ENCODE results near the gene RPS5.
"Not testable (repeated sequence)": the region's sequence is repeated elsewhere in the genome, so short reads cannot be mapped to it uniquely, and the experiment has no call there.

Gene RPS5

GRCh38 chr19:58386576-58387337 lies at the start of gene RPS5:
RPS5 (plus strand) TSS chr19:58387269; CDS start chr19:58388138, 869 bp downstream.
- peak; percentile 90 to 96 (median 93) for DNase-seq (ENCODE audit: low read depth in 3 of 3)

- DNase-seq (ENCODE audit: low read depth in 3 of 3): no peak
These were observed 48.7 kb upstream of the RPS5 start for GRCh38 chr19:58338336-58338735.

DNA sequence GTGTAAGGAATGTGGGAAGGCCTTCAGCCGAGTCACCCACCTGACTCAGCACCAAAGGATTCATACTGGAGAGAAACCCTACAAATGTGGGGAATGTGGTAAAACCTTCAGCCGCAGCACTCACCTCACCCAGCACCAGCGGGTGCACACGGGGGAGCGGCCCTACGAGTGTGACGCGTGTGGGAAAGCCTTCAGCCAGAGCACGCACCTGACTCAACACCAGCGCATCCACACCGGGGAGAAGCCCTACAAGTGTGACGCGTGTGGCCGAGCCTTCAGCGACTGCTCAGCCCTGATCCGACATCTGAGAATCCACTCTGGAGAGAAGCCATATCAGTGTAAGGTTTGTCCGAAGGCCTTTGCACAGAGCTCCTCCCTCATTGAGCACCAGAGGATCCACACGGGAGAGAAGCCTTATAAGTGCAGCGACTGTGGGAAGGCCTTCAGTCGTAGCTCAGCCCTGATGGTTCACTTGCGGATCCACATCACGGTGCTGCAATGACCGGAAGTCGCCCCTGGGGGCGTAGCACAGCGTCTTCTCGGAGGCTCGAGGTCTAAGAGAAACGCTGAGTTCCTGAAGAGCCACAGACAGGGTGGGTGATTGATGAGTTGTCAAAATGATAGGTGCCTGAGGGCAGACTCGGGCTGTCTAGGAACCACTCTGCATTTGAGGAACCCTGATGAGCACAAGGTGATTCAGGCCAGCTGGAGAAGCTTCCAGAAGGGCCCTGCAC lies 48.1 kb upstream of the RPS5 start:
- no peak for DNase-seq (ENCODE audit: low read depth in 3 of 3)

GRCh38 chr19:58345558-58345957 lies 41.5 kb upstream of the RPS5 start:
- no peak for DNase-seq (ENCODE audit: low read depth in 3 of 3)

DNA sequence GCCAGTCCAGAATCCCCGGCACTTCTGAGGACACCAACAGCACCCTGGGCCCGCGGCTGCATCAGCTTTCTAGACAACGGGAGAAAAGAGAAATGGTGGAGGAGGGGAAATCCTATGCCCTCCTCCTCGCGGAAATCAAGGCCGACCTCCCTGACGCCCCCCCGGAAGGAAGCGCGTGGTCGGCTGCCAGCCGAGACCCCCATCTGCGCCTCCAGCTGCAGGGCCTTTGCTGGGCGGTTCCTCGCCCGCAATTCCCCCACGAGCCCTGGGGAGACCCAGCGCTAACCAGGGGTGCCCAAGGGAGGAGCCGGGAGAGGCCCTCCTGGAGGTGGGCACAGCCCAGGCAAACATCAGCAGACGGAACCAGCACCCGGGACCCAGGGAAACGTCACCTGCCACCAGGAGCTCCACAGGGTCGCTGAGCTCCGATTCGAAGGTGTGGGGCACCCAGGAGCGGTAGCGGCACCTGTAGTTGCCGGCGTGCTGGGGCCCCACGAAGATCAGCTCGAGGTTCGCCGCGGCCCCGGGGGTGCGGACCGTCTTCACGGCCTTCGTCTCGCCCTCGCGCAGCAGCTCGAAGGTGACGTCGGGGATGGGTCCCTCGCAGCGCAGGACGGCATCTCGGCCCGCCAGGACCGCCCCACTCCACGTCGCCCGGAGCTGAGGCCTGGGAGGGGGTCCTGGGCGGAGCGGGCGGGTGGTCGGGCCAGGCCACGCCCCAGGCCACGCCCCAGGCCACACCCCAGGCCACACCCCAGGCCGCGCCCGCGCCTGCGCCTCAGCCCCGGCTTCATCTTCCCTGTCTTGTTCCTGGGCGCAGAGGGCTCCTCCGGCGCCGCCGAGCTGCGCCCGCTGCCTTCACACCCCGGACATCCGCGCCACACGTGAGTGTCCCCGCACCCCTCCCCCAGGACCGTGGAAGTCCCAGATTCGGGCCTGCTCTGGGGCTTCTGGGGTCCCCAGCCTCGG lies 39.8 kb upstream of the RPS5 start:
- peak; percentile 22 to 61 (median 43) for DNase-seq (ENCODE audit: low read depth in 3 of 3)

DNA sequence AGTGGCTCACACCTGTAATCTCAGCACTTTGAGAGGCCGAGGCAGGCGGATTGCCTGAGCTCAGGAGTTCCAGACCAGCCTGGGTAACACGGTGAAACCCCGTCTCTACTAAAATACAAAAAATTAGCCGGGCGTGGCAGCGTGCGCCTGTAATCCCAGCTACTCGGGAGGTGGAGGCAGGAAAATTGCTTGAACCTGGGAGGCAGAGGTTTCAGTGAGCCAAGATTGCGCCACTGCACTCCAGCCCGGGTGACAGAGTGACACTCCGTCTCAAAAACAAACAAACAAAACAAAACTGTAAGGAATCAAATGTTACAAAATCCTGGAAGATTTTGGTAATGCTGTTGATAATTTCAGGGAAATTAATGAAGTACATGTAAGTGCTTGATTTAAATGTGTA lies 39.0 kb upstream of the RPS5 start:
- not testable (repeated sequence) for DNase-seq (ENCODE audit: low read depth in 3 of 3)

DNA sequence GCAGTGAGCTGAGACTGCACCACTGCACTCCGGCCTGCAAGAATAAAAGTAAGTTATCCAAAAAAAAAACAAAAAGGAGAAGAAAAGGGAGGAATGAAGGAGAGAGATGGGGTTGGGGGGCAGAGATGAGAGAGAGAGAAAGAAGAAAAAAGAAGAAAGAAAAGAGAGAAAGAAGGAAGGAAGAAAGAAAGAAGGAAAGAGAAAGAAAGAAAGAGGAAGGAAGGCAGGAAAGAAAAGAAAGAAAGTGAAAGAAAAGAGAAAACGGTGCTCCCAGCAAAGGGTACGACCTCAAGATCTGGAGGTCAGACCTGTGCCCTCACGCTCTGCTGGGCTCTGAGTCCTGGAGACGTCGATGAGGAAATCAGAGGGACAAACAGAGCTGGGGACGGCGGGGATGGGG lies 37.5 kb upstream of the RPS5 start:
- DNase-seq (ENCODE audit: low read depth in 3 of 3): no peak

DNA sequence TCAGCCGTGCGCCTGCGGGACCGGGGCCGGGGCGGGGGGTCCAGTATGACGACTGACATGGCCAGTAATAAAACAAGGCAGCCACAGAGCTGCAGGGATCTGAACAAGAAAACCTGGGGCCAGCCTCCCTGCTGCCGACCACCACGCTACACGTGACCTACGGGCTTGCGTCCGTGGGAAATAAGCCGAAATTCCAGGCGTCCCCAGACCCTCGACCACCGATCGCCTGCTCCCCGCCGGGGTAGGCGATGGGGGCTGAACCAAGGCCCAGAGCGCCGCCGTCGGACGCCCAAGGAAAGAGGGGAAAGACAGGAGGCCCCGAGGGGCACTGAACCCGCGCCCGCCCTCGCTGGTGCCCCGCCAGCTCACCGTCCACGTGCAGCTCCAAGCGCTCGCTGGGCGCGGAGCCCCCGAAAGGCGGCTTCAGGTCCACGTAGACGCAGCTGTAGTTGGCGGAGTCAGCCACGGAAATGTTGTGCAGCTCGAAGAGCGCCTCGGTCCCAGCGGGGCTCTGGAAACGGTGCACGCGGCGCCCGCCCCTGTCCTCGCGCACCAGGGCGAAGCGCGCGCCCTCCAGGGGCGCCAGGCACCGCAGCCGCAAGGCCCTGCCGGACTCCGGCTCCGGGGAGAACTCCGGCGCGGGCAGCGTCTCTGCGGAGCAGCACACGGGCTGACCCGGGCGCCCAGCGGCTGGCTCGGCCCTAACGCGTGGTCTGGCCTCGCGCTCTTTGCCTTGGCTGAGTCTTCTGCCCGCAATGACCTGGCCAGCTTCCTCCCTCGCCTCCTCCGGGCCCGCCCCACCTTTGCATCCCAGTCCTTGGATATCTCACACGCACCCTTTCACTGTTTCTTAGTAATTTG lies 36.8 kb upstream of the RPS5 start:
- no peak for DNase-seq (ENCODE audit: low read depth in 3 of 3)

GRCh38 chr19:58350871-58351557 lies 36.1 kb upstream of the RPS5 start:
- DNase-seq (ENCODE audit: low read depth in 3 of 3): no peak

GRCh38 chr19:58351558-58351878 lies 35.6 kb upstream of the RPS5 start:
- DNase-seq (ENCODE audit: low read depth in 3 of 3): no peak

GRCh38 chr19:58351990-58352755 lies 34.9 kb upstream of the RPS5 start:
- DNase-seq (ENCODE audit: low read depth in 3 of 3): no peak

- no peak for DNase-seq (ENCODE audit: low read depth in 3 of 3)
These were observed 34.1 kb upstream of the RPS5 start, which contains the start of gene A1BG for GRCh38 chr19:58352760-58353671. A1BG (minus strand) TSS chr19:58353492; CDS start chr19:58353437, 55 bp downstream.

DNA sequence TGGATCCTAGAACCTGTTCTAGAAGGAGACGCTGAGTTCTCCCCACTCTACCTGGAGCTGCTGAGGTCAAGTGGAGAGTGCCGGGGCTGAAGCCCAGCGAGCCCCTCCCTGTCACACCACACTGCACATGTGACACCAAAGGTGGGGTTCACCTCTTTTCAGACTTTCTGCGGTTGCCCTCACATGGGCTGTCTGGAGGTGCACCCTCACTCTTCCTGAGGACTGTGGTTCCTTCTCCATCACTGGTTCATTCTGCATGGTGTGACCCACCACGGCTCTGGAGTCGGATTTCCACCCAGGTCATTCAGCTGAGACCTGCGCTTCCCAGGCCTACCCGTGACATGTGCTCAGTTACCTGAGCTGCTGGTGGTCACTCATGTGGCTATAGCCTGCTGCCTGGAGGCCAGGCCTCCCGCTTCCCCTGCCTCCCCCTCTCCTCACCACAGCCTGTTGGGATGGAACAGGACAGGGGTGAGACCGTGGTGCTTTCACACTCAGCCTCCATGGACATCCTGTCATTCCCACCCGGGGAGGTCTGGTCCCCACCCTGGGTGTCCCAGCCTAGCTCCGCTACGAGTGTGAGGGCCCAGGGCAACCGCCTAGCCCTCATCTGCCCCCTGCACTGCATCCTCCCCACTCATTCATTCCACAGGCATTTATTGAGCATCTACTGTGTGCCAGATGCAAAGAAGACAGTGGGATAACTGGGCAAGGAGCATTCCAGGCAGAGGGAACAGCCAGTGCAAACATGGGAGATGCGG lies 33.2 kb upstream of the RPS5 start:
- DNase-seq (ENCODE audit: low read depth in 3 of 3): no peak

GRCh38 chr19:58354478-58355030 lies 32.5 kb upstream of the RPS5 start:
- no peak for DNase-seq (ENCODE audit: low read depth in 3 of 3)

- no peak for DNase-seq (ENCODE audit: low read depth in 3 of 3)
These were observed 31.8 kb upstream of the RPS5 start for GRCh38 chr19:58355215-58355796.

DNA sequence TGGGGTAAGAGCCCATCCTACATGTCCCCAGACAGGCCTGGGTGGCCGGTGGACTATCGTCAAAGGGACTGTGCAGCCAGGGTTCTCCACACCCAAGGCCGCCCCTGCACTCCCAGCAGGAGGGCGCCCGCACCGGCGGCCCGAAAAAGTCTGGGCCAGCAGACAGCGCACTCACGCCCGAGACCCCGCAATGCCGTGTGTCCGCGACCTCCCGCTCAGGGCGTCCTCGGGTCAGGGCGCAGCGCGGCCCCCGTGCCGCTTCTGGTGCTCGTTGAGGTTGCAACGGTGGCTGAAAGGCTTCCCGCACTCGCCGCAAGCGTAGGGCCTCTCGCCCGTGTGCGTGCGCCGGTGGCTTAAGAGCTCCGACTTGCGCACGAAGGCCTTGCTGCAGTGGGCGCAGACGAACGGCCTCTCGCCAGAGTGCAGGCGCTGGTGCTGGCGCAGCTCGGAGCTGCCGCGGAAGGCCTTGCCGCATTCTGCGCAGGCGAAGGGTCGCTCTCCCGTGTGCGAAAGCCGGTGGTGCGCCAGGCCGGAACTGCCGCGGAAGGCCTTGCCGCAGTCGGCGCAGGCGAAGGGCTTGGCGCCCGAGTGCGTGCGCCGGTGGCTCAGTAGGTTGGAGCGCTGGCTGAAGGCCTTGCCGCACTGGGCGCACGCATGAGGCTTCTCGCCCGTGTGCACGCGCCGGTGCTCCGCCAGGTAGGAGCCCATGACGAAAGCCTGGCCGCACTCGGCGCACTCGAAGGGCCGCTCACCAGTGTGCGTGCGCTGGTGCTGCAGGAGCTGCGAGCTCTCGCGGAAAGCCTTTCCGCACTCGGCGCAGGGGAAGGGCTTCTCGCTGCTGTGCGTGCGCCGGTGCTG lies 30.9 kb upstream of the RPS5 start:
- DNase-seq (ENCODE audit: low read depth in 3 of 3): peak in 1 of 3 experiments; percentile 34

Measured in stimulated activated CD4-positive, alpha-beta T cell treated with anti-CD3 and anti-CD28 coated beads, TNF-alpha, amount 100 ng/mL, for 24 hours (primary cell).